ENCODE measurements around the gene PAX8.

PAX8 gene

DNA sequence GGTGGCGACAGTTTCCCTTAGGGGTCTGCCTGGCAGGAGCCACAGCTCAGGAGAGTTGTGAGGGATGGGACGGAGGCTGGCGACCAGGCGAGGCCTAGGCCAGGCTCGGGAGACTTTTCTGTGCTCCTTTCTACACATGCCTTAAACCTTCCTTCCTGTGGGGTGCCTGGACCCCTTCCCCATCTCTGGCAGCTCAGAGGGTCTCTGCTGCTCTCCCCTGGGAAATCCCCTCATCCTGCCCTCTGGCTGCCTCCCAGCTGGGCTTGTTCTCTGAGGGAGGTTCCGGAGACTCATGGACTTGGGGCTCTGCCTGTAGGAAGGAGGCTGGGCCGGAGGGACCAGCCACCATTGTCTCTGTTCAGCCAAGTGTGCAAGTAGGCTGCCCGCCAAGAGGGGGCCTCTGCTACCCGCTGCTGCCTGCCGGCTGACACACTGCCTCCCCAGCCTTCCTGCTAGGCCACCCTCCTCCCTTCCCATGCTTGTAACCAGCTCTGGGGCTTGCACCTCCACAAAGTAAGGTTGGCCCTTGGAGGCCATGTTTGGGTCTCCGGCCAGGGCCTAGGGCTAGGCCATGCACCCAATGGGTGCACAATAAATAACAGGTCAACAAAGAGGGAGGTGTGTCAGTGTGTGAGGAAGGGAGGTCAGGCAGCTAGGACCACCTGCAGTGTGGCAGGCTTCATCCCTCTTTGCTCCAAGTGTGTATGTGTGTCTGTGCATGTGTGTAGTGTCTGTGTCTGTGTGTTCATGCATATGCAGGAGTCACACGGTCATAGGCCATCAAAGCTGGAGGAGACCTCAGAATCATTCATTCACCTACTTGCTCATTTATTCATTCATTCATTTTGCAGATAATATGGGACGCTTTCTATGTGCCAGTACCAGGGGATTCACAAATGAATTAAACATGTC, 76.2 kb downstream of the PAX8 start:
- DNase-seq (ENCODE audit: low read depth) = no peak

DNA sequence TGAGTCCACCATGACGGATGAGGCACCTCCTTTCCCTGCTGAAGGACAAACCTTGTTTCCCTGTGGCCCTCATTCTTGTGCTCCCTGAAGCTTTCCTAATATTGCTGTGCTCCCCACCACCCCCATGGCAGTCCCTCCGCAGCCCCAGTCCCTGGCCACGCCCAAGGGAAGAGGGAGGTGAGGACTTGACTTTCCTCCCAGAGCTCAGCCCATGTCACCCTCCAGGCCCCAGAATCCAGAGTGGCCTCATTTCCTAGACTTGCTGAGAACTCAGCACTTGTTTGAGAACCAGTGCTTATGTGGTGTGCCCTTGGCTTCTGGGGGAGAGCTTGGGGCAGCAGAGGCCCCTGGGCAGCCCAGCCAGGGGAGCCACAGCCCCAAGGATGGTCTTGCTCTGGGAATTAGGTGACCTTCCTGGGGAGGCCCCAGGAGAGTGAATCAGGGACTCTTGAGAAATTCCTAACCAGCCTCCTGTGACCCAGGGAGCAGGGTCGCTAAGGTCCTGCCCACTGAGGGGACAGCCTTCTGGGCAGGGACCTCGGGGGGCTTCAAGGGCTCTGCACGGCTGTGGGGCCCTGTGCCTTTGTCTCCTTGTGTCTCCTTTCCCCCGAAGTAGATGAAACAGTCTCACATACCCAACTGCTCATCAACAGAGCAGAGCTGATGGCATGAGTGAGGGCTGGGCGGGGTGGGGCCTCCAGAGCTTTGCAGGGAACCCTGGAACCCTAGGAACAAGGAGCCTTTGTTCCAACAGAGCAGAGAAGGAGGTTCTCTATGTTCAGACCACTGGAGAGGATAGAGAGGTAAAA, 77.0 kb downstream of the PAX8 start:
- no peak for DNase-seq (ENCODE audit: low read depth)

DNA sequence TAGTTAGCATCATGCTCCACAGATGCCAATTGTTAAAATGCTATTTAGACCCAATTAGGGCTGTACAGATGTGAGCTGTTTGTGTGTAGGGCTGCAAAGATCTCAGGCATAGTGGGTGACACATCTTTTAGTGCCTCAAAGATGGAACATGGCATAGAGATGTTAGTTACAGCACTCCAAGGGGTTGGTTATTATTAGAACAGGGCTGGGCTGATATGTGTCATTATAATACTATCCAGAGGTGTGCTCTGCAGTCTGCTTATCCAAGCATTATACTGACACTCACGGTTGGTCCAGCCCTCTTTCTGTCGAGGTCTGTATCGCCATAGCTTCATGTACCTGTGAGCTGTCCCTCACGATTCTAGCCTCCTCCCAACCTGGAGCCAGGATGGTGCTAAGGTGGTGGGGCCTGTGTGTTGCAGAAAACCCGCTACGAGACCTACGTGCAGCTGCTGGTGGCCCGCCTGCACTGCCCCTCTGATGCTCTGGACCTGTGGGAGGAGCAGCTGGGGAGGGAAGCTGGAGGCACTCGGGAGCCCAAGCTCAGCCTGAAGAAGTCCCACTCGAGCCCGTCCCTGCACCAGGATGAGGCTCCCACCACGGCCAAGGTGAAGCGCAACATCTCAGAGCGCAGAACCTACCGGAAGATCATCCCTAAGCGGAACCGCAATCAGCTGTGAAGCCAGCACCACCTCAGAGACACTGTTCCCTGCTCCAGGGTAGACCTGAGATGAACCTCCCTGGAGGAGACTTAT, 77.8 kb downstream of the PAX8 start:
- DNase-seq (ENCODE audit: low read depth) = no peak

DNA sequence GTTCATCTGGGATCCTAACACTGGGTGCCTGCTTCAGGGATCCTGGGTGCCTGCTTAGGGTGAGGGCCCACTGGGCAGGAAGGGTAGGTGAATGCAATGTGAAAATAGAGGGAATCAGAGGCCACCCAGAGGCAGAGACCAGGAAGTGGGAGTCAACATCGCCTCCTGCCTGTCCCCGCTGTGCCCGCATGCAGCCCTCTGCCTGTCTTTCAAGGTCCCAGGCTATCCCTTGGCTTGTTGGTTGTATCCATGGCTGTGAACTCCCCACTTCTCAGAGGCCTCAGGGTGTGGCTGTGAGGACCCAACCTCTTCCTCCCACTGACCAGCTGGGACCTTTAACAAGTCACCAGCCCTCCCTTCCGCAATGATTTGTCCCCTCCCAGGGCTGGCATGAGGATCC, 78.5 kb downstream of the PAX8 start:
- no peak for DNase-seq (ENCODE audit: low read depth)

DNA sequence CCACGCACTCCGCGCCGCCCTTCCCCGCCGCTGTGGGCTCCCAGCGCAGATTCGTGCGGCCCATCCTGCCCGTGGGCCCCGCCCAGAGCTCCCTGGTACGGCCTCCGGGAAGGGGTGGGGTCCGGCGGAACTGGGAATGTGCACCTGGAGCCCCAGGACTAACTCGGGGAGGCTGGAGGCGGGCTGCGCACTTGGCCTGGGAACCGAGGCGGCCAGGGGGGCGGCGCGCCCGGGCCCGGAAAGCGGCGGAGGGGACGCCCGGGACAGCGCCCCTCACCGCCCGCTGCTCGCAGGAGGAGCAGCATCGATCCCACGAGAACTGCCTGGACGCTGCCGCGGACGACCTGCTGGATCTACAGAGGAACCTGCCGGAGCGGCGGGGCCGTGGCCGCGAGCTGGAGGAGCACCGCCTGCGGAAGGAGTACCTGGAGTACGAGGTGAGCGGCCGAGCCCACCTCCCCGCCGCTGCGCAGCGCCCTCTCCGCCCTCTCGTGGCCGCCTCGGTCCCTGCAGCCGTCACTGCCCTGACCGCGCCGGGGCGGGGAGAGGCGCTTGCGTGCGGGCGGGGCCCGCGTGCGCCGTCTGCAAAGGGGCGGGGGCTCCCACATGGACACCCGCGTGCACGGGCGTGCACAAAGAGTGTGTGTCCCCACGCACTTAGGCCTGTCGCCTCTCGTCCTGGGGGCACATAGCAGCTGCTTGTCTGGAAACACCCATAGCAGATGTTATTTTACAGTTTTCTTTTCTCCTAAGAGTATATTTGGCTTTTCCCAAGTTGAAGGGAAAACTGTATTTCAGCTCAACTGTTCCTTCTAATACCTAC, 79.7 kb downstream of the PAX8 start:
- DNase-seq (ENCODE audit: low read depth) = peak; percentile 74

DNA sequence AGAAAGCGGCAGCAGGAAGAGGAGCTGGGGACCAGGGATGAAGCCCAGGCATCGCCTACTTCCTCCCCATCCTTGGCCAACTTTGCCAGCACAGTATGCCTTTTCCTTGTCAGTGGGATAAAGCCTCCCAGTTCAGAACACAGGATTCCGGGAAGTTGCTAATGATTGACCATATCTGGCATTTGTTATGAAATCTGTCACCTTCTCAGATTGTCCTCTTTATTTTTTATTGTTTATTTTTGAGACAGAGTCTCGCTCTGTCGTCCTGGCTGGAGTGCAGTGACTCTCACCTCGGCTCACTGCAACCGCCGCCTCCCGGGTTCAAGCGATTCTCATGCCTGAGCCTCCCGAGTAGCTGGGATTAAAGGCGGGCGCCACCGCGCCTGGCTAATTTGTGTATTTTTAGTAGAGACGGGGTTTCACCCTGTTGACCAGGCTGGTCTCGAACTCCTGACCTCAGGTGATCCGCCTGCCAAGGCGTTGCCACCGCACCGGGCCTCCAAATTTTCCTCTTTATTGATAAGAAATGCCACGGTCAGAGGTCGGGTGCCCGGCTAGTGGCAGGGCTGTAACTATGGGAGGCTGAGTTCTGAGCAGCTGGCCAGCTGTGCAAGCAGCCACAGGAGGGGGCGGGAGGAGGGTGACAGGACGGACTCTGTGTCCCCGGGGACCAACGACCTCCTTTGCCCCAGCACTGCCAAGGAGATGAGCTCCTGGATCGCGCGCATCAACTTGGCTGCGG, 80.5 kb downstream of the PAX8 start:
- no peak for DNase-seq (ENCODE audit: low read depth)

DNA sequence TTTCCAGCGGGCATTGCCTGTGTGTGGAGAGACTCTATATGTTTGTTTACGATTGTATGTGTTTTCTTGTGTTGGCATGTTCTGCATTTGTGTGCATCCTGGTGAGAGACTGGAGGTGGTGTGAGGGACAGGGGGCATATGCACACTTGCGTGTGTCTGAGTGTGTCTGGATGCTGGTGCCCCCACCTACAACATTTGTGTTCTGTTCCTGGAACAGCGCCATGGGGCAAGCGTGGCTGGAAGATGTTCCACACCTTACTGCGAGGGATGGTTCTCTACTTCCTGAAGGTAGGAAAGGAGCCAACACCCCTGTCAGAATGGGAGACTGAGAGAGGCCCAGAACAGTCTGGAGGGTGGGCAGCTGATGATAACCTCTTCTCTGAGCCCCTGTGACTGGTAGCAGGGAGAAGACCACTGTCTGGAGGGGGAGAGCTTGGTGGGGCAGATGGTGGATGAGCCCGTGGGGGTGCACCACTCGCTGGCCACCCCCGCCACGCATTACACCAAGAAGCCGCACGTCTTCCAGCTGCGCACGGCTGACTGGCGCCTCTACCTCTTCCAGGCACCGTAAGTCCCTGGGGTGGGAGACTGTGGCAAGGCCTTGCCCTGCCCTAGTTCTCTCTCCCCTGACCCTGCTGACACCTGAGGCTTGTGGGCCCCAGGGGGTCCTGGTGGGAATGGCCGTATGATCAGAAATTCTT, 81.2 kb downstream of the PAX8 start:
- DNase-seq (ENCODE audit: low read depth) = no peak

DNA sequence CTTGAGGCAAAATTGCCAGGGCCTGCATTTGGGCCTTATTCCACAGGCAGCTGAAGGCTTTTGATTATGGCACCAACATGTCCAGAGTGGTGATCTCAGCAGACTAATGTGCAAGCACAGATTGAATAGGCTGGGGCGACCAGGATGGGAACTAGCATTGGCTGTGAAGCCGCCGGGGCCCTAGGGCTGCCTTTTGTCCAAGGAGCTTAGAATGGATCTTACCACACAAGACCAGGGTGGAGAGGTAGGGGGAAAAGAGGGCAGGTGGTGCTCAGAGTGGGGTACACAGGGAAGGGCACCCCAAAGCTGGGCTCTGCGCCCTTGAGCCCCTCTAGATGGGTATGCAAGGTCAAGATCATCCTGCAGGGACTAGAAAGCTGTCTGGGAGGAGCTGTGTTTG, 81.9 kb downstream of the PAX8 start:
- DNase-seq (ENCODE audit: low read depth) = no peak

DNA sequence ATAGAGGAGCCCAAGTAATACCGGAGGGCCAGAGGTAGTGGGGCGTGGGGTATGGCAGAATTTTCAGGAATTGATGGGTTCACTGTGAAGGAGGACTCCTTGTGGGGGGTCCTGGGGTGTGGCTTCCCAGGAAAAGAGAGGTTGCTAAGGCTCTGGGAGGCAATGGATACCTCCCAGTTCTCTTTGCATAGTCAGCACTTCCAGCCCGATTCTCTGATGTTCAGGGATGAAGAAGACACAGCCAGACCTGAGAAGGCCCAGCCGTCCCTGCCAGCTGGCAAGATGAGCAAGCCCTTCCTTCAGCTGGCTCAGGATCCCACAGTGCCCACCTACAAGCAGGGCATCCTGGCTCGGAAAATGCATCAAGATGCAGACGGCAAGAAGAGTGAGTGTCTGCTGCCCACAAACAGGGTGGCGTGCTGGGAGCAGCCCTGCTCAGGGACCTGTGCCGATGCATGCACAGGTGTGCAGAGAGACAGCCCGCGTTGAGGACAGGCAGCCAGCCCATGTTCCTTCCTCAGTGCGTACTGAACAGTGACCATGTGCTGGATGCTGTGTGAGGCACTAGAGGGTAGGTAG, 82.7 kb downstream of the PAX8 start:
- DNase-seq (ENCODE audit: low read depth) = no peak

DNA sequence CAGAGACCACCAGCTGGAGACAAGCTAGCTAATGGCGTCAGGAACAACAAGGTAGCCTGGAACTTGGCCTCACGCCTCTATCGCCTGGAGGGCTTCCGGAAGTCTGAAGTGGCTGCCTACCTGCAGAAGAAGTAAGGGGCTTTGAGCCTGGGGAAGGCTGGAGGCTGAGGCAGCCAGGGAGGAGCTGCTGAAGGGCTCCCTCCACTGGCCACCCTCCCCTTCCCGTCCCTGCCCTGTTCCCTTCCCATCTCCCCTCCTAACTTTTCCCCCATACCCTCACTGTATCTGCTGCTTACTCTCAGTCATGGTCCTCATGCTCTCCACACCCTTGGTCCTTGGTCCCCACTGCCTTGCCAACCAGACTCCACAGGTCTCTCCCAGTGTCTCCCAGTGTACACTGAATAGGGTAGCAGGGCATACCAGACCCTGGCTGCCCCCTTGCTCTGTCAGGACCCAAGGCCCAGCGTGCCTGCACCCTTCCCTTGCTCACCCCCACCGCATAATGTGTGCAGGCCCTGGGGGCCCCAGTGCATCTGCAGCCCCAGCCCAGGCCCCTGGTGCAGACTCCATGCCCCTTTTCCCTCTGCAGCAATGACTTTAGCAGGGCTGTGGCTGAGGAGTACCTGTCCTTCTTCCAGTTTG, 86.1 kb downstream of the PAX8 start:
- no peak for DNase-seq (ENCODE audit: low read depth)

DNA sequence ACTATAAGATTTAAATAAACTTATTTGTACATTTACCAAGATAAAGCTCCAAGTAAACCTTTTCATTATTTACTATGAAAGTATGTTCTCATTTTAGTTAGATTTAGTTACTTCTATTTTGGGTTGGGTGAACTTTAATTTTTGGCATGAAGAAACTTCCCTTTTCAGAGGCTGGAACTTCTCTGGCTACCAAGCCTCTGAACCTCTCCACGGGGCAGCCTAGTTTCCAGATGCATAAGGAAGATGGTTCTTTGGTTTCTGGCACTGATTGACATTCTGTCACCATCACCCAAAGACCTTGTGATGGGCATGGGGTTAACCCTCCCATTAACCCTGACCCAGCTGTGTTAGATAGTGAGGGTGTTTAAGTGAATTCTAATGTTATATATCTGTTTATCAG, 87.8 kb downstream of the PAX8 start:
- no peak for DNase-seq (ENCODE audit: low read depth)

DNA sequence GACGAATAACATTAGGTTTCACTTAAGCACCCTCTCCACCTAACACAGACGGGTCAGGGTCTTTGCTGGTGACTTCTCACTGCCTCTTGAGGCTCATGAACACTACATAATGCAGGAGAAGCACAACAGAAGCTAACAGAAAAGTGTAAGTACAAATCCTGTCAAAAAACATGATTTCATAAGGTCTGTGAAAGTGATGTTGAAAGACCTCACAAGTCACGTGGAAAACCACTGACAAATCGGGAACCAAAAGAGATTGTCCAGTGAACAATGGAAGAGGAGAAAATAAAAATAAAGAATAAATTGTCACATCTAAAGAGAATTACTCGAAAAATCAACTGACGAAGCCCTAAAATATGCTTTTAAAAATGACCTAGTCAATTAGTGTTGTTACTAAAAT, 91.0 kb downstream of the PAX8 start:
- DNase-seq (ENCODE audit: low read depth) = no peak

DNA sequence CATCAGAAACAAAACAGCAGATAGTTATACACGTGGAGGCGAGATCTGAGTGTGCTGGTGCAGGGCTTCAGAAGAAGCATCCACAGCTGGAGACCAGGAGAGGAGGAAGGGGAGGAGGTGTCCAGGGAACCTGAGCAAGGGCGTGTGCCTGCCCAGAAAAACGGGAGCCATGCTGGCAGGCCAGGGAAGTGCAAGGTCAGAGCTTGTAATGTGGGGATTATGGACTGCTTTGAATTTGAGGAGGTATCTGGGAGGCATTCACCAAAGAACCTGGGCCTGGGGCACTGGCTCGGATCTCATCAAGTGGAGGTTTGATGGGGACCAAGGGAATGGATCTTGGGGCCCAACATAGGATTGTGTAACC, 92.3 kb downstream of the PAX8 start:
- DNase-seq (ENCODE audit: low read depth) = no peak

DNA sequence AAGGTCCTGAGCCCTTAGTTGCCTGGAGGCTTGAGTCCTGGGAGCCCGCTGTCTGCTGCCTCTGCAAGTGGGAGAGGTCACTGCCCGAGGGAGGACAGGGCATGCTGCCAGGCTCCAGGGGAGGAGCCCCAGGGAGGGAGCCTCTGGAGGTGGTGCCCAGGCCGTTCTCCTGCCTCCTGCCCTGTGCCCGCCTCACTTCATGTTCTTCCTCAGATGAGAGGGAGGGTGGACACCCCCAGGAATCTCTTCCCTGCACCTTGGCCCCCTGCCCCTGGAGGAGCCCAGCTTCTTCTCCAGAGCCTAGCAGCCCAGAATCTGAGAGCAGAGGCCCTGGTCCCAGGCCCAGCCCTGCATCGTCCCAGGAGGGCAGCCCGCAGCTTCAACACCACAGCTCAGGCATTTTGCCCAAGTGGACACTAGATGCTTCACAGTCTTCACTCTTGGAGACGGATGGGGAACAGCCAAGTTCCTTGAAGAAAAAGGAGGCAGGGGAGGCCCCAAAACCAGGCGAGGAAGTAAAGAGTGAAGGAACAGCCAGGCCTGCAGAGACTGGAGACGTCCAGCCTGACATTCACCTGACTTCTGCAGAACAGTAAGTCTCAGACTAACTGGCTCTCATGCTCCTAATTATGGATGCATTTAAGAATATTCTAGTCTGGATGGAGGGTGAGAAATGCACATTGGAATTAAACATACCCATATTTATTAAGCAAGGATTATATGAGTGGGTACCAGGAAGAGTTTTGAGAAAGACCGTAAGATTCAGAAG, 92.9 kb downstream of the PAX8 start:
- DNase-seq (ENCODE audit: low read depth) = no peak

DNA sequence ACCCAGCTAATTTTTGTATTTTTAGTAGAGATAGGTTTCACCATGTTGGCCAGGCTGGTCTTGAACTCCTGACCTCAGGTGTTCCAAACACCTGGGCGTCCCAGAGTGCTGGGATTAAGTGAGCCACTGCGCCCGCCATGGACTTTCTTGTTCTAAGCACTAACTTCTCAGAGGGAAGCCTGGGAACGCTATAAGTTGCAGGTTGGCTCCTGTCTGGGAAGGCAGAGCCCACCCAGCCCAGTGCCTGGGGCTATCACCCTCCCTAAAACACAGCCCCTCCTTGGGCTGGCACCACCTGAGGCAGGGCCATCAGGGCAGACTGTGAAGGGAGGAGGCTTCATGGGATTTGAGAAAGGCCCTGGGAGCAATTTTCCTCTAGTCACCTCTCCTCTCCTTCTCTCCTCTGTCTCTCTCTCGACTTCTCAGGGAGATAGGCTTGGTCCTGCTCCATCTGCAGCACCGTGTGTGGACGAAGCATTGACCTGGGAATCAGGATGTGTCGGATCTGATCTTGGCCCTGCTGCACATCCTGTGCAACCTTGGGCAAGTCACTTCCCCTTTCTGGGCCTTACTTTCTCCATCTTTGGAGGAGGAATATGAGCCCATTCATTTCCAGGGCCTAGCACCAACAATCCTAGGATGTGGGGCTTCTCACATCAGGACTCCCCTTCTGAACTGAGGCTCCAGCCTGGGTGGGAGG, 94.0 kb downstream of the PAX8 start:
- no peak for DNase-seq (ENCODE audit: low read depth)

DNA sequence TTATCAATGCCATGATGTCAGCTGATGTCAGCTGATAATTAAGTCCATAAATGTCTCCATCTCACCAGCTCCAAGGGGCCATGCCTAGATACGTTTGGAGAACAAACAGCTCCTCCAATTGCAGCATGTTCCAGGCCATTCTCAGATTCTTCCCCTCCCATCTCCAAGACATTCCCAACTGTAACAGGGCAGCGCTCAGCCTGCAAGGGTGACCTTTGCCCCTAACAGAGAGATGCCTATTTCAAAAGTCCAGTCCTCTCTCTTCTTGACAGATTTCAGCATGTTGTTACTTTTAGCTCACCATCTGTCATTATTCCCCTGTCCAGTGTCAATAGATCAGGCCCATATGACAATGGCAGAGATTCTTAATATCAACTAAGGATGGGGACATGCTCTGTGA, 95.0 kb downstream of the PAX8 start:
- no peak for DNase-seq (ENCODE audit: low read depth)

DNA sequence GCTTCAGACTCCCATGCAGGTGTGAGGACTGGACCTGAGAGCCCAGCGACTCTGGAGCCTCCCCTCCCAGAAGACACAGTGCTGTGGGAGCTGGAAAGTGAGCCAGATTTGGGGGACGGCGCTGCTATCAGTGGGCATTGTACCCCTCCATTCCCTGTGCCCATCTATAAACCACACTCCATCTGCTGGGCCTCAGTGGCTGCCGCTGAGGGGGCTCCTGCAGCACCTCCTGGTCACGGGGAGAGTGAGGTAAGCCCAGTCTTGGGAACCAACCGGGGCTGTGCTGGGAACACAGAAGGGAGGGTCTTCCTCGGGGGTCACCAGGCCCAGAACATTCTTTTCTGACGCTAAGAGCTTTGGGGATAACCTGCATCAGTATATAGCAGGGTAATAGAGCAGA, 95.5 kb downstream of the PAX8 start:
- no peak for DNase-seq (ENCODE audit: low read depth)

Measured in activated T-cell treated with anti-CD3 and anti-CD28 coated beads for 1 hour (primary cell).